ENCODE measurements around the gene KAT6B. TPM values are rescaled to one million over a fixed set of nuclear protein-coding genes. Genes with fewer than 3 reads are reported as not detected.
"Not testable (repeated sequence)": the region's sequence is repeated elsewhere in the genome, so short reads cannot be mapped to it uniquely, and the experiment has no call there.

The KAT6B gene
- total and polyA plus RNA-seq, 7 experiments from 2014 or later = 33.2 to 80.5 (median 63.6) TPM

DNA sequence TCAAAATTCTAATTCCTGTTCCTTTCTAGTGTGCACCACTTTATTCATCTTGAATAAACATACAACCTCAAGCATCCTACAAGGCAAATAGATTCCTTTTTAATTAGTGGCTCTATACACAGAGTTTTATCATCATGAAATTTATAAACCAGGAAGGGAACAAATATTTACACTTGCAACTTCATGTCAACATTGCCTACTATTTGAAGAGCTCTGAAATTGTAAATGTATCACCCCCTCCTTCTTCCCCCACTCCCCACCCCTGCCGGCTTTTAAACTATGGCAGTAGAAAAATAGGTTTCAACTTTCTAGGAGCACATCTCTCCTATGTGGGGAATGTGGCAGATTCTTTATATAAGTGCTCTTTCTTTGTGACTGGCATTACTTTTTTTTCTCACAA, 49.6 kb downstream of the KAT6B start:
- Mint-ChIP-seq H3K4me1 (peaks cover 20 to 87% (median 72%) of the 10 kb centered on the region in 7 donors), H3K27ac (no peak overlapping the region), H3K4me3 (no peak overlapping the region), H3K27me3 (no peaks in the 10 kb centered on the region), H3K9me3 (peaks cover 0 to 2% (median 0%) of the 10 kb centered on the region in 11 donors), H3K36me3 (peaks cover 0 to 14% (median 2%) of the 10 kb centered on the region in 5 donors)
- no peak overlapping the region for H3K4me3 ChIP-seq (ENCODE audit: low read length)
- H3K36me3 ChIP-seq (ENCODE audit: control insufficient read depth in 2 of 3, insufficient read depth in 3 of 3, low read length in 3 of 3) = no peaks in the 10 kb centered on the region
- ChIA-PET CTCF (interaction anchor here (0.7 kb wide), 1 partner anchor 11 kb away, joined by 3 read pairs; no protein-coding TSS in a partner anchor), POLR2A (no interaction called here)
- H3K9me3 ChIP-seq (ENCODE audit: control insufficient read depth in 2 of 3, low read length in 3 of 3) = no peaks in the 10 kb centered on the region
- intact Hi-C loops (cut with micrococcal nuclease) = no loop called here
- no peak for ATAC-seq
- no peaks in the 10 kb centered on the region for H3K27me3 ChIP-seq (ENCODE audit: control insufficient read depth in 2 of 2, insufficient read depth in 2 of 2, low read length in 2 of 2)
- peaks cover 0 to 8% of the 10 kb centered on the region in 2 donors for H3K4me1 ChIP-seq (ENCODE audit: control insufficient read depth in 2 of 2, insufficient read depth in 2 of 2, low read length in 2 of 2)
- no peak for DNase-seq
- H3K27ac ChIP-seq (ENCODE audit: low read depth, low read length) = no peak overlapping the region

DNA sequence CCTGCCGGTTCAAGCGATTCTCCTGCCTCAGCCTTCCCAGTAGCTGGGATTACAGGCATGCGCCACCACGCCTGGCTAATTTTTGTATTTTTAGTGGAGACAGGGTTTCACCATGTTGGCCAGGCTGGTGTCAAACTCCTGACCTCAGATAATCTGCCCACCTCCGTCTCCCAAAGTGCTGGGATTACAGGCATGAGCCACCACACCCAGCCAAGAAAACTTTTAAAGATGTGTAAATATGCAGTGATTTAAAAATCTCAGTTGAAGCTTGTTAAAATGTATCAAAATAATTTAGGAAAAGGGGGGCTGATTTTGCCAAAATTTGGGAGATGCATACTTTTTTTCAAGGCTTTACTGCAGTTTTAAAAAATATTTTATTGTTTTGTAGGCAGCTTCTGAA, 50.7 kb downstream of the KAT6B start:
- H3K4me3 ChIP-seq (ENCODE audit: low read length); H3K4me3 Mint-ChIP-seq; H3K36me3 ChIP-seq (ENCODE audit: control insufficient read depth in 2 of 3, insufficient read depth in 3 of 3, low read length in 3 of 3); H3K27ac ChIP-seq (ENCODE audit: low read depth, low read length); H3K4me1 ChIP-seq (ENCODE audit: control insufficient read depth in 2 of 2, insufficient read depth in 2 of 2, low read length in 2 of 2); H3K9me3 Mint-ChIP-seq; H3K27ac Mint-ChIP-seq; CTCF ChIA-PET; H3K9me3 ChIP-seq (ENCODE audit: control insufficient read depth in 2 of 3, low read length in 3 of 3); H3K27me3 ChIP-seq (ENCODE audit: control insufficient read depth in 2 of 2, insufficient read depth in 2 of 2, low read length in 2 of 2); intact Hi-C loops (cut with micrococcal nuclease); ATAC-seq; H3K27me3 Mint-ChIP-seq; DNase-seq: not testable (repeated sequence)
- POLR2A ChIA-PET = interaction anchor here (1.0 kb wide), 2 partner anchors 12 to 19 kb away, joined by 3 to 5 read pairs; no protein-coding TSS in a partner anchor
- H3K4me1 Mint-ChIP-seq = peaks cover 12 to 86% (median 73%) of the 10 kb centered on the region in 7 donors
- H3K36me3 Mint-ChIP-seq = peaks cover 0 to 20% (median 6%) of the 10 kb centered on the region in 5 donors

DNA sequence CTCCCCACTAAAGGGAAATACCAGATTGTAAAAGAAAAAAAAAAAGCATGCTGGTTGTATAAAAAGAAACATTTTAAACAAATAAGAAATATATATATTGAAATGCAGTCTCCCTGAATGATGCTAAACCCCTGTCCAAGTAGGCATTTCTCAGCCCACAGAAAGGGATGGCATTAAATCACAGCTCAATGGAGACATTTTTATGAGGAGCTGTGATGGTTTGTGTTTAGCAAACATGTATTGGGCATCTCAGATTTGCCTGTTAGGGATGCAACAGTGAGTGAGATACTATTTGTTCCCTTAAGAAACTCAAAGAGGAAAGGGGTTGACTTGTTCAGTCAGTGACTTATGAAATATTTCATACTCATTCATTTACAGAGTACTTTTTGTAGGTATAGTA, 51.5 kb downstream of the KAT6B start:
- Mint-ChIP-seq H3K27me3 (no peaks in the 10 kb centered on the region), H3K4me1 (peaks cover 4 to 86% (median 73%) of the 10 kb centered on the region in 7 donors), H3K27ac (no peak overlapping the region), H3K9me3 (peaks cover 0 to 2% (median 0%) of the 10 kb centered on the region in 11 donors), H3K4me3 (no peak overlapping the region), H3K36me3 (peaks cover 0 to 22% (median 6%) of the 10 kb centered on the region in 5 donors)
- H3K36me3 ChIP-seq (ENCODE audit: control insufficient read depth in 2 of 3, insufficient read depth in 3 of 3, low read length in 3 of 3) = no peaks in the 10 kb centered on the region
- intact Hi-C loops (cut with micrococcal nuclease) = no loop called here
- H3K27ac ChIP-seq (ENCODE audit: low read depth, low read length) = no peak overlapping the region
- H3K9me3 ChIP-seq (ENCODE audit: control insufficient read depth in 2 of 3, low read length in 3 of 3) = no peaks in the 10 kb centered on the region
- no peaks in the 10 kb centered on the region for H3K4me1 ChIP-seq (ENCODE audit: control insufficient read depth in 2 of 2, insufficient read depth in 2 of 2, low read length in 2 of 2)
- POLR2A ChIA-PET = no interaction called here
- no peak for DNase-seq
- no peaks in the 10 kb centered on the region for H3K27me3 ChIP-seq (ENCODE audit: control insufficient read depth in 2 of 2, insufficient read depth in 2 of 2, low read length in 2 of 2)
- CTCF ChIA-PET = no interaction called here
- no peak overlapping the region for H3K4me3 ChIP-seq (ENCODE audit: low read length)
- ATAC-seq = no peak

- Mint-ChIP-seq H3K27ac (no peak overlapping the region), H3K27me3 (no peaks in the 10 kb centered on the region), H3K9me3 (peaks cover 0 to 2% (median 0%) of the 10 kb centered on the region in 11 donors), H3K4me1 (peaks cover 6 to 80% (median 67%) of the 10 kb centered on the region in 7 donors), H3K36me3 (peaks cover 0 to 22% (median 6%) of the 10 kb centered on the region in 5 donors), H3K4me3 (no peak overlapping the region)
- DNase-seq (no peak), ATAC-seq (no peak)
- Histone ChIP-seq H3K36me3 (ENCODE audit: control insufficient read depth in 2 of 3, insufficient read depth in 3 of 3, low read length in 3 of 3) (no peaks in the 10 kb centered on the region), H3K4me1 (ENCODE audit: control insufficient read depth in 2 of 2, insufficient read depth in 2 of 2, low read length in 2 of 2) (no peaks in the 10 kb centered on the region), H3K27ac (ENCODE audit: low read depth, low read length) (no peak overlapping the region), H3K4me3 (ENCODE audit: low read length) (no peak overlapping the region), H3K9me3 (ENCODE audit: control insufficient read depth in 2 of 3, low read length in 3 of 3) (no peaks in the 10 kb centered on the region), H3K27me3 (ENCODE audit: control insufficient read depth in 2 of 2, insufficient read depth in 2 of 2, low read length in 2 of 2) (no peaks in the 10 kb centered on the region)
- intact Hi-C loops (cut with micrococcal nuclease) = no loop called here
- CTCF ChIA-PET = no interaction called here
- POLR2A ChIA-PET = interaction anchor here (0.6 kb wide), 1 partner anchor 11 kb away, joined by 5 read pairs; no protein-coding TSS in a partner anchor
These were observed 53.6 kb downstream of the KAT6B start for GRCh38 chr10:74880041-74880440.

DNA sequence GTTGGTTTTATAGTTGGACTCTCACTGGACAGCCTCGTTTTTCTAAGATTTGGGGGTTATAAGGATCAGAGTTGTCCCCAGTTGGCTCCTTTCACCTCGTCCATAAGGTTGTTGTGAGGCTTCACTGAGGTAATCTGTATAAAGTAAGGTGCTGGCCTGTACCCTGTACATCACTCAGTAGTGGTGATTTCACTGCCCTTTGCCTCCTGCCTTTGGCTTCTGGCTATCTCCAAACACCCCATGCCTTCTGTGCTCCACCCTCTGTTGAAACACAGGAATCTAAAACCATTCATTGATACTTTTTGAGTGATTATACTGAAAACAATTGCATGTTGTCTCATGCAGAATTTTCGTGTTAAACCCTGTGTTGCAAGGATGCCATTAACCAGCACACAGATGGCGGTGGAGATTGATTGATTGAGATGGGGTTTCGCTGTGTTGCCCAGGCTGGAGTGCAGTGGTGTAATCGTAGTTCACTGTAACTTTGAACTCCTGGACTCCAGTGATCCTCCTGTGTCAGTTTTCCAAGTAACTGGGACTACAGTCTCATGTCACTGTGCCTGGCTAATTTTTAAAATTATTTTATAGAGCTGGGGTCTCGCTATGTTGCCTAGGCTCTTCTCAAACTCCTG, 55.0 kb downstream of the KAT6B start:
- no peaks in the 10 kb centered on the region for H3K36me3 ChIP-seq (ENCODE audit: control insufficient read depth in 2 of 3, insufficient read depth in 3 of 3, low read length in 3 of 3)
- ATAC-seq = no peak
- H3K27me3 Mint-ChIP-seq = no peaks in the 10 kb centered on the region
- no peaks in the 10 kb centered on the region for H3K27me3 ChIP-seq (ENCODE audit: control insufficient read depth in 2 of 2, insufficient read depth in 2 of 2, low read length in 2 of 2)
- H3K27ac Mint-ChIP-seq = peak overlapping the region in 1 of 9 donors; percentile 43
- H3K9me3 Mint-ChIP-seq = peaks cover 0 to 2% (median 0%) of the 10 kb centered on the region in 11 donors
- H3K4me3 ChIP-seq (ENCODE audit: low read length) = no peak overlapping the region
- H3K36me3 Mint-ChIP-seq = peaks cover 0 to 23% (median 6%) of the 10 kb centered on the region in 5 donors
- H3K4me1 Mint-ChIP-seq = peaks cover 6 to 81% (median 63%) of the 10 kb centered on the region in 7 donors
- ChIA-PET CTCF (no interaction called here), POLR2A (no interaction called here)
- H3K4me3 Mint-ChIP-seq = no peak overlapping the region
- H3K4me1 ChIP-seq (ENCODE audit: control insufficient read depth in 2 of 2, insufficient read depth in 2 of 2, low read length in 2 of 2) = no peaks in the 10 kb centered on the region
- intact Hi-C loops (cut with micrococcal nuclease) = no loop called here
- DNase-seq = no peak
- H3K9me3 ChIP-seq (ENCODE audit: control insufficient read depth in 2 of 3, low read length in 3 of 3) = no peaks in the 10 kb centered on the region
- H3K27ac ChIP-seq (ENCODE audit: low read depth, low read length) = no peak overlapping the region

DNA sequence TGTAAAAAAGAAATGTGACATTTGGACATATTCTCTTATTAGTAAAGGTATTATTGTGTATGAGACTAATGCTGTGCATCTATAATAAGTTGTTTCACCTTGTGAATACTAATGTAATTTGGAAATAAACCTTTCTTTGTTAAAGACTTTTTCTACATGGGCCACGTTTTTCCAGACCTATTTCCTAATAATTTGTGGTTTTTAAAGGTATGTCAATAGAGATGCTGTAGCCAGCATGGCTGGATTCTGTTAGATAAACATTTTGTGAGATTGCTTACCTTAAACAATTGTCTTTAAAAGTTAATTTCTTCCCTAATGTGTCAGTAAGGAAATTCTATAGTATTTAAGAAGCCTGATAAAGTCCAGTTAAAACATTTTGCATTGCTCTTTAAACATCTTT, 56.0 kb downstream of the KAT6B start:
- intact Hi-C loops (cut with micrococcal nuclease) = no loop called here
- ATAC-seq = no peak
- Mint-ChIP-seq H3K27me3 (no peaks in the 10 kb centered on the region), H3K36me3 (peaks cover 0 to 23% (median 6%) of the 10 kb centered on the region in 5 donors), H3K9me3 (peaks cover 0 to 2% (median 0%) of the 10 kb centered on the region in 11 donors), H3K27ac (no peak overlapping the region), H3K4me3 (no peak overlapping the region), H3K4me1 (peaks cover 9 to 82% (median 63%) of the 10 kb centered on the region in 7 donors)
- CTCF ChIA-PET = no interaction called here
- H3K27ac ChIP-seq (ENCODE audit: low read depth, low read length) = no peak overlapping the region
- POLR2A ChIA-PET = interaction anchor here (0.7 kb wide), 1 partner anchor 284 kb away, joined by 3 read pairs; no protein-coding TSS in a partner anchor
- no peaks in the 10 kb centered on the region for H3K27me3 ChIP-seq (ENCODE audit: control insufficient read depth in 2 of 2, insufficient read depth in 2 of 2, low read length in 2 of 2)
- H3K9me3 ChIP-seq (ENCODE audit: control insufficient read depth in 2 of 3, low read length in 3 of 3) = no peaks in the 10 kb centered on the region
- H3K4me3 ChIP-seq (ENCODE audit: low read length) = no peak overlapping the region
- DNase-seq = no peak
- H3K4me1 ChIP-seq (ENCODE audit: control insufficient read depth in 2 of 2, insufficient read depth in 2 of 2, low read length in 2 of 2) = no peaks in the 10 kb centered on the region
- no peaks in the 10 kb centered on the region for H3K36me3 ChIP-seq (ENCODE audit: control insufficient read depth in 2 of 3, insufficient read depth in 3 of 3, low read length in 3 of 3)

DNA sequence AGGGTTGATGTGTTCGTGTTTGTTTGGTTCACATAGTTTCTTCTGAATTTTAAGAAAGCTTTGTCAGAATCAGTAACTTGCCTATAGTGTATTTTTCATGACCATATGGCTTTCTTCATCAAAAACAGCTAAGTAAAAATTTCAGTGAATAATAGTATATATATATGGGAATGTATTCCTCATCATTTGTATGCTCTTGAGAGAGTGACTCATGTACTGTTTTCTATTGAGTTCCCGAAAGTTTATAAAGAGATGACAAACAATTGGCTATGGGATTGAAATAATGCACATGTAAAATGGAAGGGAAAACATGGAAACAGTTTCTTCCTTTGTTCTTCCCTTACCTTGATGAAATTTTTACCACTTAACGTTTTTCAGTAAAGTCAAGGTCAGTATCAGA, 56.4 kb downstream of the KAT6B start:
- no peaks in the 10 kb centered on the region for H3K27me3 Mint-ChIP-seq
- H3K4me3 Mint-ChIP-seq = no peak overlapping the region
- H3K36me3 Mint-ChIP-seq = peaks cover 0 to 23% (median 6%) of the 10 kb centered on the region in 5 donors
- no peaks in the 10 kb centered on the region for H3K36me3 ChIP-seq (ENCODE audit: control insufficient read depth in 2 of 3, insufficient read depth in 3 of 3, low read length in 3 of 3)
- CTCF ChIA-PET = no interaction called here
- DNase-seq (no peak), ATAC-seq (no peak)
- H3K27ac ChIP-seq (ENCODE audit: low read depth, low read length) = no peak overlapping the region
- H3K9me3 Mint-ChIP-seq = peaks cover 0 to 2% (median 0%) of the 10 kb centered on the region in 11 donors
- no peaks in the 10 kb centered on the region for H3K9me3 ChIP-seq (ENCODE audit: control insufficient read depth in 2 of 3, low read length in 3 of 3)
- no peaks in the 10 kb centered on the region for H3K27me3 ChIP-seq (ENCODE audit: control insufficient read depth in 2 of 2, insufficient read depth in 2 of 2, low read length in 2 of 2)
- no peaks in the 10 kb centered on the region for H3K4me1 ChIP-seq (ENCODE audit: control insufficient read depth in 2 of 2, insufficient read depth in 2 of 2, low read length in 2 of 2)
- intact Hi-C loops (cut with micrococcal nuclease) = no loop called here
- POLR2A ChIA-PET = interaction anchor here (0.7 kb wide), 1 partner anchor 285 kb away, joined by 3 read pairs; no protein-coding TSS in a partner anchor
- no peak overlapping the region for H3K27ac Mint-ChIP-seq
- H3K4me1 Mint-ChIP-seq = peaks cover 9 to 79% (median 64%) of the 10 kb centered on the region in 7 donors
- H3K4me3 ChIP-seq (ENCODE audit: low read length) = no peak overlapping the region
